GM19238 (cell line): Measurements from ENCODE around the gene ZBTB39.
"Not testable (repeated sequence)": the region's sequence is repeated elsewhere in the genome, so short reads cannot be mapped to it uniquely, and the experiment has no call there.

Source experiments
- DNase-seq: peaks from one replicate; pipeline ENCODE4 v3.0.0; 2011; ENCODE audit warnings: low spot score; ENCODE audit not compliant: insufficient read length

The ZBTB39 gene

GRCh38 chr12:56980941-56981530 lies 25.3 kb downstream of the ZBTB39 start:
- no peak for DNase-seq

- DNase-seq, result no peak
Observed at GRCh38 chr12:56980268-56980667, 26.1 kb downstream of the ZBTB39 start.

- DNase-seq, result no peak
Observed at GRCh38 chr12:56979628-56980027, 26.7 kb downstream of the ZBTB39 start.

- DNase-seq, result no peak
Observed at GRCh38 chr12:56978397-56979138, 27.8 kb downstream of the ZBTB39 start.

- not testable (repeated sequence) for DNase-seq
Observed at GRCh38 chr12:56977361-56977760, 29.0 kb downstream of the ZBTB39 start.

- not testable (repeated sequence) for DNase-seq
Observed at GRCh38 chr12:56974224-56974623, 32.1 kb downstream of the ZBTB39 start.

- not testable (repeated sequence) for DNase-seq
Observed at GRCh38 chr12:56968910-56969309, 37.4 kb downstream of the ZBTB39 start.

GRCh38 chr12:56965997-56966642 lies 40.2 kb downstream of the ZBTB39 start:
- DNase-seq, result not testable (repeated sequence)

- not testable (repeated sequence) for DNase-seq
Observed at GRCh38 chr12:56965124-56965523, 41.2 kb downstream of the ZBTB39 start.

GRCh38 chr12:56963557-56963956 lies 42.8 kb downstream of the ZBTB39 start:
- not testable (repeated sequence) for DNase-seq

- not testable (repeated sequence) for DNase-seq
Observed at GRCh38 chr12:56962247-56962646, 44.1 kb downstream of the ZBTB39 start.

GRCh38 chr12:56958422-56958821 lies 47.9 kb downstream of the ZBTB39 start:
- DNase-seq, result no peak

- DNase-seq, result no peak
Observed at GRCh38 chr12:56957229-56958052, 48.9 kb downstream of the ZBTB39 start, which contains the start of gene RDH16. Gene RDH16 (minus strand): TSS chr12:56957608. CDS start chr12:56957462, 146 bp downstream.

- DNase-seq, result no peak
Observed at GRCh38 chr12:56955631-56956256, 50.6 kb downstream of the ZBTB39 start.

- DNase-seq, result no peak
Observed at GRCh38 chr12:56954958-56955355, 51.4 kb downstream of the ZBTB39 start.

GRCh38 chr12:56954057-56954957 lies 52.0 kb downstream of the ZBTB39 start:
- DNase-seq, result no peak

- no peak for DNase-seq
Observed at GRCh38 chr12:56953314-56953713, 53.0 kb downstream of the ZBTB39 start.

- no peak for DNase-seq
Observed at GRCh38 chr12:56951582-56952339, 54.6 kb downstream of the ZBTB39 start.

GRCh38 chr12:56948881-56949280 lies 57.5 kb downstream of the ZBTB39 start:
- no peak for DNase-seq
